Measurements from ENCODE around the gene RNH1.

RNH1 gene

DNA sequence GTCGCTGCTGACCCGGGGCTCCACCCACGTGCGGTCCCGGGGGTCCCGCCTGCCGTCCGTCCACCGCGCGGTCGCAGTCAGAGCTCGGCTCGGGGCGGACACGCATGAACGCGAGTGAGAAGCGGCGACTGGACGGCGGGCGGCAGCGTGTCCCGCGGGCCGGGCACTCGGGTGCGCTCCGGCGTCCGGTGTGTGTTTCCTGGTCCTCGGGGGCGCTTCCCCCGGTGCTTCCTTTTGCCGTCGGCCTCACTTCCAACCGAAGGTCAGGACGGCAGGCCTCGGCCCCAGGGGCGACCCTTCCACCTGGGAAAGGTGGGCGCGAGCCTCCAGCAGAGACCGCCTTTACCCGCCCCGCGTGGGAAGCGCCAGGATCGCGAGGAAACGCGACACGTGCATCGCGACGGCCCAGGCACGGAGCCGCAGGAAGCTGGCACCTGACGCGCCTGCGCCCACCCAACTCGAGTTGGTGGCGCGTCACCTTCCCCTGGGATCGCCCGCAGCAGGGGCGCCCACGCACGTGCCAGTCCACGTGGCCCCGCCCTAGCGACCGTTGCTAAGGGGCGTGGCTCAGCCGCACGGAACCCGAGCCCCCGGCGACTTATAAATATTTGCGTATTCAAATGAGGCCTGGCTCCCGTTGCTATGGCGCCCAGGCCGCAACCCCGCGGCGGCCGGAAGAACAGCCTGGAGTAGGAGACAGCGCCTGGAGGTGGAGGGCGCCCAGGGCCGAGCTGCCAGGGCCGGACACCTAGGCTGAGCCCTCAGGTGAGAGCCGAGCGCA lies 30.0 kb upstream of the RNH1 start, which contains the start of gene LRRC56:
Gene LRRC56, plus strand, starts transcription at position 687 of the 781 bp plus-strand sequence. CDS start 3,158 bp downstream, outside the sequence.
- DNase-seq: peak; percentile 96

DNA sequence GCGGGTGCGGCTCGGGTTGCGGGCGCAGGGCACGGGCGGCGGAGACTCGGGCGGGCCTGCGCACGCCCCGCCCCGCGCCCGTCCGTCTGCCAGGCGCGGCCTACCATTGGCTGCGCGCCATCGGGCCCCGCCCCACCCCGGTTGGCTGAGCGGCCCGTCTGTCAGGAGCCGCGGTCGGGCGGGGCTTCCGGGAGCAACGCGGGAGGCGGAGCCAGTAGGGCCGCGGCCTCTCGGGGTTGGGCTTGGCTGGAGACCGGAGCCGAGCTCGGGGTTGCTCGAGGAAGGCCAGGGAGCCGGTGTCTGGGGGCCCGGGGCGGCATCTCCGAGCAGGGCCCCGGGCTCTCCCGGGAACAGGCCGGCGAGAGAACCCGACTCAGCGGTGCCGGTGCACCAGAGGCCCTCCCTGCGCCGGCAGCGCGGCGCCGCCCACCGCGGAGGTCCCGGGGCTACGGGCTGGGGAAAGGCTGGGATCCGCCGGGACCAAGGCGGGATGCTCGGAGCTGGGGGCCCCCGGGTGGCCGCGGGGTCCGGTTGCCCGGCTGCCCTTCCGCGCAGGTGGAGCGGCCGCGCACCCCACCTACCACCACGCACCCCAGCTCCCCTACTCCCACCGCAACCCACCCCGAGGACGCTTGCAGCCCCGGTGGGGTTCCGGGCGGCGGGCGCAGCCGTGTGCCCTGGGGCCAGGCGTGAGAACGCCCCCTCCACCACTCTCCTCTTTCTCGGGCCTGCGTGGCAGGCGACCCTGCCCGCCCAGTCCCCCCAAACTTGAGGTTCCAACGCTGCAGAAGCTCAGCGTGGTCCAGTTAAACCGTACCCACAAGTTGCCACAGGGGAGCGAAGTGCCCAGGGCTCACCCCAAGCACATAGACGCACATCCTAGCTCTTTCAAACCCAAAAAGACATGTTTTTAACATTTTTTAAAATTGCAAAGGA lies 28.7 kb upstream of the RNH1 start, which contains the start of gene HRAS:
Gene HRAS, minus strand, starts transcription at position 58 of the 936 bp plus-strand sequence.
- peak; percentile 95 for DNase-seq

DNA sequence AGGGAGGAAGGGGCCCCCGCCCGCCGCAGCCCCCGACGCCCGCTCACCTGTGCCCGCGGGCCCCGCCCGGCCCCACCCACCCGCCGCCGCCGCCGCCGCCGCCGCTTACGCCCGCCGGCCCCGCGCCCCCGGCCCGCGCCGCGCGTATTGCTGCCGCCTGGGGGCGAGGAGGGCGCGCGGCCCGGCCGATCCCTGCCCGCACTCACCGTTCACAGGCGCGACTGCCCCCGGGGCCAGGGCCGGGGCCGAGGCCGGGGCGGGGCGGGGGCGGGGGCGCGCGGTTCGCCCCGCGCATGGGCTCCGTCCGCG lies 28.1 kb upstream of the RNH1 start:
- DNase-seq: no peak

DNA sequence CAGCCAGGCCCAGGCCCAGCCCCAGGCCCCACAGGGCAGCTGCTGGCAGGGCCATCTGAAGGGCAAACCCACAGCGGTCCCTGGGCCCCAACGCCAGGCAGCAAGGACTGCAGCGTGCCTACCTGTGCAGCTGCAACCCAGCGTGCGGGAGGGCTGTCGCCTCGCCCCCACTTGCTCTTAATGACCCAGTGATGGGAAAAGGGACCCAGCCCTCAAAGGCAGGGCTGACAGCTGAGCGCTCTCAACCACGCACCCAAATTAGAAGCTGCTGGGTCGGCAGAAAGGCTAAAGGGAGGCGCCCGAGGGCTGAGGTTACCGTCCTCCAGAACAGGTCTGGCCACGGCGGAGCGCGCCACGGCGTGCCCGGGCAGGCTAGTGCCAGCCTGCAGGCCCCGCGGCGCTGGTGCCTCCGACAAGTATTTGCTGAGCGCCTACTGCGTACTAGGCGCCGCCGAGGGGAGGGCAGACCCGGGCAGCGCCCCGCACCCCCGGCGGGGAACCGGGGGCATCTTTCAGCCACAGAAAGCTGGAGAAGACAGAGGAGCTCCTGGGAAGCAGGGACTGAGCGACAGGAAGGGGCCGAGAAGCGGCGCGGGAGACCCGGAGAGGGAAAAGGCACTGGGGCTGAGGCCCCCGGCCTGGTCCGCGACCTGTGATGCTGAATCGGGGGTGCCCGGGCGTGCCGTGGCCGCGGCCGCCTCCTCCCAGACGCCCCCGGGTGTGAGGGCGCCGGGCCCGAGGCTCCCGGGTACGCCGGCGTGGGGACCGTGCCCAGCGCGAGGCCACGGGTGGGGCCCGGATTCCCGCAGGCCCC lies 27.6 kb upstream of the RNH1 start:
- DNase-seq: peak; percentile 30

DNA sequence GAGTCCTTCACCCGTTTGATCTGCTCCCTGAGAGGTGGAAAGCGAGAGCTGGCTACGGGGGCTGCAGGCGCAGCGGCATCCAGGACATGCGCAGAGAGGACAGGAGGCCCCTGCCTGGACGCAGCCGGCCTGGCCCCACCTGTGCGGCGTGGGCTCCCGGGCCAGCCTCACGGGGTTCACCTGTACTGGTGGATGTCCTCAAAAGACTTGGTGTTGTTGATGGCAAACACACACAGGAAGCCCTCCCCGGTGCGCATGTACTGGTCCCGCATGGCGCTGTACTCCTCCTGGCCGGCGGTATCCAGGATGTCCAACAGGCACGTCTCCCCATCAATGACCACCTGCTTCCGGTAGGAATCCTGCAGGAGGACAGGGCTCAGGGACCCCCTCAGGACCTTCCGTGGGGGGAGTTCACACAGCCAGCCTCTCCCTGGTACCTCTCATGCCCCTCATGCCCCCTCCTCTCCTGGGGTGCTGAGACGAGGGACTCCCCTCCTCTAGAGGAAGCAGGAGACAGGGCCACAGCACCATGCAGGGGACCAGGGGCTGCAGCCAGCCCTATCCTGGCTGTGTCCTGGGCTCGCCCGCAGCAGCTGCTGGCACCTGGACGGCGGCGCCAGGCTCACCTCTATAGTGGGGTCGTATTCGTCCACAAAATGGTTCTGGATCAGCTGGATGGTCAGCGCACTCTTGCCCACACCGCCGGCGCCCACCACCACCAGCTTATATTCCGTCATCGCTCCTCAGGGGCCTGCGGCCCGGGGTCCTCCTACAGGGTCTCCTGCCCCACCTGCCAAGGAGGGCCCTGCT lies 26.7 kb upstream of the RNH1 start:
- DNase-seq: peak; percentile 18

DNA sequence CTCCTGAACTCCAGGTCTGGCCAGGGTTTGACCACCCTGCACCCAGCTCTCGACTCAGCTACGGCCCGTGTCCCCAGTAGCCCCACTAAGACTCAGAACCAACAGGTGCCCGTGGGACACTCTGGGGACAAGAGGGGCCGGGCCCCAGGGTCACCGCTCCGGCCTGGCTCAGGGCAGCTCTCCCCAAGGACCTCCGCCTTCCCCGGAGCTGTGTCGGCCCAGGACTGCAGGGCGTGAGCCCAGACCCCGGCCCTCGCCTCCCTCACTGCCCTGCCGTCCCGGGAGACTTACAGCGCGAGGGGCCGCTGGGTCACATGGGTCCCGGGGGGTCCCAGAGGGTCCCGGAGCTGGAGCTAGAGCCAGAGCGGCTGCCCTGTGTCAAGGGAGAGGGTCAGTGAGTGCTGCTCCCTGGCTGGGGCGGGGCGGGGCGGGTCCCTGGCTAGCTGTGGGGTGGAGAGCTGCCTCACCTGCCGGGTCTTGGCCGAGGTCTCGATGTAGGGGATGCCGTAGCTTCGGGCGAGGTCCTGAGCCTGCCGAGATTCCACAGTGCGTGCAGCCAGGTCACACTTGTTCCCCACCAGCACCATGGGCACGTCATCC lies 26.0 kb upstream of the RNH1 start:
- no peak for DNase-seq

DNA sequence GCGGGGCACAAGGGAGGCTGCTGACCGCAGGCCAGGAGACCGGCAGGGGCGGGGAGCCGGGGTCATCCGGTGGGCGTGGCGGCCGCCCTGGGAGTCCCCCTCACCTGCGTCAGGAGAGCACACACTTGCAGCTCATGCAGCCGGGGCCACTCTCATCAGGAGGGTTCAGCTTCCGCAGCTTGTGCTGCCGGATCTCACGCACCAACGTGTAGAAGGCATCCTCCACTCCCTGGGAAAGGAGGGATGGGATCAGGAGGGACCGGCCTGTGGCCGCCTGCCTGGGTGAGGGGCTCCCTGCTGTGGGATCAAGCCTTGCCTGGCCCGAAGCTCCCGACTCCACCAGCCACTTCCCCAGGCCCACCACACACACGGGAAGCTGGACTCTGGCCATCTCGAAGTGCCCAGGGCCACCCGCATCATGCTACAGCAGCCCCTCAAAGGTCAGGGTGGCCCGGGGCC lies 25.5 kb upstream of the RNH1 start:
- no peak for DNase-seq

DNA sequence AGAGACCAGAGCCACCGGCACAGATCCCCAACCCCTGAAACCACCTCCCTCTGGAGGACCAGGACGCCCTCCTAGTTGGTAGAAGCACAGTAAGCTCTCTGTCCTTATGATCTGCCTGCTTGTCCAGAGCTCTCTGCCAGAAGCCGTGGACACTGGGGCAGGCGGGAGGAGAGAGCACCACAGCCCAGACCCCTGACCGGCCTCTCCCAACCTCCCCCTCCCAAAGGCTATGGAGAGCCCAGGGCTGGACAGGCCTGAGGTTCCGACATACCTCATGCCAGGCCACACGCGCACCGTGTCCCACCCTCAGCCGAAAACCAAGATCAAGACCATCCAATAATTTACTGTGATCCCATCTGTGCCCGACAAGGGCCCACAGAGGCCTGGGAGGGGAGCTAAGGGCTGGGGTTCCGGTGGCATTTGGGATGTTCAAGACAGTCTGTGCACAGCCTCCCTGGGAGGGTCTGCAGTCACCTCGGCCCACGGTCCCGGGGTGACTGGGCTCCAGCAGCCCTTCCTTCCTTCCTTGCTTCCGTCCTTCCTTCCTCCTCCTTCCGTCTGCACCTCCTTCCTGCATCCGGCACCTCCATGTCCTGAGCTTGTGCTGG lies 25.0 kb upstream of the RNH1 start:
- no peak for DNase-seq

DNA sequence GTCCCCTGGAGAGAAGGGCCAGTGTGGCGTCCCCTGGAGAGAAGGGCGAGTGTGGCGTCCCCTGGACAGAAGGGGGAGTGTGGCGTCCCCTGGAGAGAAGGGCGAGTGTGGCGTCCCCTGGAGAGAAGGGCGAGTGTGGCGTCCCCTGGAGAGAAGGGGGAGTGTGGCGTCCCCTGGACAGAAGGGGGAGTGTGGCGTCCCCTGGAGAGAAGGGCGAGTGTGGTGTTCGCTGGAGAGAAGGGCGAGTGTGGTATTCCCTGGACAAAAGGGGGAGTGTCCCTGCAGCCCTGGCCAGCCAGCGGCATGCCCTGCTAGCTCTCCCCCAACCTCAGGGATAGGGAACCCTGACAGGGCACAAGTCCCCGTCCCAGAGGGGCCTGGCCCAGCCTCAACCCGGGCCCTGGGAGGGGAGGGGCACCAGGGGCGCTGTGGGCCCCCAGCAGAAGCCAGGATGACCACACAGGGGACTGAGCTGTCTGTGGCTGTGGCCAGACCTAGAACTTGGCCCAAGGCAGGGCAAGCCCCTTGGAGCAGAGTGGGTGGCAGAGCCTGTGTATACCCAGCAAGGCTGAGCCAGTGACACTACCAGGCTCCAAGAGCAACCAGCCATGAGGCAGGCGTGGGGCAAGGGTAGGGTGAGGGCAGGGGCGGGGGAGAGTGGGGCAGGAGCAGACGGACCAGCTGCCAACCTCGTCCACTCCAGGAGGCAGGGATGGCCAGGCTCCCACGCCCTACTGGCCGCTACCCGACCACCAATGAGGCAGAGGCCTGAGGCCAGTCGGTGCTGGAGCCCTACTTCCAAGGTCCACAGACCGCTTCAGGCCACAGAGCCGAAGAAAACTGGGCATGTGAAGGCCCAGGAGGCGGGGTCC lies 24.2 kb upstream of the RNH1 start:
- no peak for DNase-seq

DNA sequence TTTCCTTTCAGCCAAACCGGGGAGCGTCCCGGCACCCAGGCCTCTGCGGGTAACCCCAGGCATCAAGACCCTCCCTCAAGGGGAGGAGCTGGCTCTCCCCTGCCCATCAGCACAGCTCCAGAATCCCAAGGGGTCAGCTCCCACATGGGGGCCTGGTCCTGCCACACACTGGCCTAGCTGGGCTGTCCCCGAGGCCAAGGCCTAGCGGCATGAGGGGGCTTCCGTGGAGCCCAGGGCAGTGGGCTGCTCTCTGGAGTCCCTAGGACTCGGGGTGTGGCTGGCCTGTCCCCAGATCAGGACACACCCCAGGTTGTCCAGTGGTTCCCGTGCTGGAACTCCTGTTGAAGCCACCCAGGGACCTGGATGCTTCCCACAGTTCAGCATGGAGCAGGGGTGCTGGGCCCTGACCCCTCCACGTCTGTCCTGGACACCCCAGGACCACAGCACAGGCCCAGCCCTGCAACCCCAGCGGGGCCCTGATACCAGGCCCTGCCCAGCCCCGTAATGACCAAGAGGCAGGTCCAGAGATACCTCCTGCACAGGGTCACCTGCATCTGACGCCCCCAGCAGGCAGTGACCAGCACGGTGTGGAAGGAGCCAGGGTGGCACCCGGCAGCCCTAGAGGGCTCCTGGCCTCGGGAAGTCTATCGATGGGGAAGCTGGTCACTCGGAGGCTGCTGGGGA lies 22.8 kb upstream of the RNH1 start:
- DNase-seq: no peak

DNA sequence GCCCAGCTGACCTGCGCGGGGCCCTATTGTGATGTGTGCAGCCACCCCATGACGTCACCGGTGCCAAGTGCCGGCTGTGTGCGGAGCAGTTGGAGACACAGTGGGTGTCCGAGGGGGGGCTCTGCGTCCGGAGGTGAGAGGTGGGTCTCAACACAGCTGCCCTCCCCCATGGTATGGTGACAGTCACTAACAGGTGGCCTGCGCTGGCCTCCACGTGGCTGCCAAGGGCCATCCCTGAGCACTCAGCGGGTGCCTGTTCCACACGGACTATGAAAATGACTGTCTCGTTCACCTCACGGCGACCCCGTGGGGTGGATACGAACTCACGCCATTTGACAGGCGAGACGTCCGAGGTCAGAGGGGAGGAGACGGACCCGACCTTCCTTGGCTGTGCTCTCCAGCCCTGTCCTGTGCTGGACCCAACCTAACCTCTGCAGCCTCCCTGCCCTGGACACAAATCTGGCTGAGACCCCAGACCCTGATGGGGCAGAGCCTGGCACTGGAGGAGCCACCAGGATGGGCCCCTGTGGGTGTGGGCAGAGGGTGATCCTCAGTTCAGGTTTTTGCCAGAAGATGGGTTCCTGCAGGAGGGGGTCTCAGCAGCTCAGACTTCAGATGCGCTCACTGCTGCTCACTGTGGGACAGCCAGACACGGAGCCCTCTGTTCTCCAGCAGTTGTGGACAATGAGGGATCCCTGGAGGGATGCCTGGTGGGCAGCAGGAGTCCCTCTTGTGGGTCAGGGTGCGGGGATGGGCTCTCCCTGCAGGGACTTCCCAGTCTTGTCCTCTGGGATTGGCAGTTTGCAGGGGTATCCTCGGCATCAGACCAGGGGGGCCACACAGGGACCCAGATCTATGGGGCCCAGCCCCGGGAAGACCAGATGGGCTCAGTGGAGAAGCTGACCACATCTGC lies 22.0 kb upstream of the RNH1 start:
- no peak for DNase-seq

DNA sequence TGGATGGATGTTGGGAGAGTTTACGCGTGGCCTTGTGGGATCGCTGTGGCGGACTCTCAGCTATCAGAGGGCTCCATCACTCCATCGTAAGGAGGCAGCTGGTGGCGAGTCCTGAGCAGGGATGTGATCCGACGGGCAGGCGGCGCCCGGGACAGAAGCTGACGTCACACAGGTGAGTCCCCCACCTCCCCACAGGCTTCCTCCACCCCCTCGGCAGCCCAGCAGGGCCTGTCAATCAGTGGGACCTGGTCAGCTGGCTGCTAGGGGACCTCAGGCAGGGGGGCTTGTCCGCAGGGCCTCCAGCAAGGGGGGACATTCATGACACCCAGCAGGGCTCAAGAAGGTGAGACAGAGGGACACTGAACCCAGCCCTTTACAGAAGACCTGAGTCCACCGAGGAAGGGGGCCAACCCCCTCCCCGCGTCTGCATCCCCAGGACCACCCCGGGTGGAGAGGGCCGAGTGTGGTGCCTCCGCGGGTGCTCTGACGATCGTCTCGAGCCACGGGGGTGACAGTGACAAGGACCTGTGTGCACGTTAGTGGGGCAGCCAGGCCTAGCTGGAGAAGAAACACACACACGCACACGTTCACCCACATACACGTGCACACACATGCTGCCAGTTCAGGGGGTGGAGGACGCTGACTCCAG lies 21.2 kb upstream of the RNH1 start:
- no peak for DNase-seq

DNA sequence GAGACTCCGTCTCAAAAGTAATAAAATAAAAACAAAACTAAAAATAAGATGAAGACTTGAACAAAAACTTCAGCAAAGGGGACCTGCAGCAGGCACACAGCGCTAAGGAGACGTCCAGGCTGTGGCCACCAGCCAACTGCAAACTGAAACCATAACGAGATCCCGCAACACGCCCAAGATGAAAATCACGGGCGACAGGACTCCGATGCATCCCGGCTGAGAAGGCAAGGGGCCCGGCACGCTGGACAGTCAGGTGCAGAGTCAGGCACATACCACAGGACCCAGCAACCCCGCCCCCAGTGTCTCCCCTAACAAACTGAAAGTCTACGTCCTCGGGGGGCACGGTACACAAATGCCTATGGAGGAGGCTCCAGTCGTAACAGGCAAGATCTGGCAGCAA lies 19.1 kb upstream of the RNH1 start:
- no peak for DNase-seq

DNA sequence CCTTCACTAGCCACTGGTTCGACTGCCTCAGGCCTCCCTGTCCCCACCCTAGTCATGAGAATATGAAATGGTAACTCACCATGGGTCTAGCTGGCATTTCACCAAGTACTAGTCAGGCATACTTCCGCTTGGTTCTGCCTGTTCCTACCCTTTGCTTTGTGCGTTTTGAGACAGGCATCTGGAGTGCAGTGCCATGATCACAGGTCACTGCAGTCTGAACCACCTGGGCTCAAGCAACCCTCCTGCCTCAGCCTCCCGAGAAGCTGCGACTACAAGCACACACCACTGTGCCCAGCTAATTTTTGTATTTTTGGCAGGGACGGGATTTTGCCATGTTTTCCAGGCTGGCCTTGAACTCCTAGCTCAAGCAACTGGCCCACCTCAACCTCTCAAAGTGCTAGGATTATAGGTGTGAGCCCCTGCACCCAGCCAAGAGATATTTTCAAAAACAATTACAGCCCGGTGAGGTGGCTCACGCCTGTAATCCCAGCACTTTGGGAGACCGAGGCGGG lies 14.2 kb upstream of the RNH1 start:
- no peak for DNase-seq

DNA sequence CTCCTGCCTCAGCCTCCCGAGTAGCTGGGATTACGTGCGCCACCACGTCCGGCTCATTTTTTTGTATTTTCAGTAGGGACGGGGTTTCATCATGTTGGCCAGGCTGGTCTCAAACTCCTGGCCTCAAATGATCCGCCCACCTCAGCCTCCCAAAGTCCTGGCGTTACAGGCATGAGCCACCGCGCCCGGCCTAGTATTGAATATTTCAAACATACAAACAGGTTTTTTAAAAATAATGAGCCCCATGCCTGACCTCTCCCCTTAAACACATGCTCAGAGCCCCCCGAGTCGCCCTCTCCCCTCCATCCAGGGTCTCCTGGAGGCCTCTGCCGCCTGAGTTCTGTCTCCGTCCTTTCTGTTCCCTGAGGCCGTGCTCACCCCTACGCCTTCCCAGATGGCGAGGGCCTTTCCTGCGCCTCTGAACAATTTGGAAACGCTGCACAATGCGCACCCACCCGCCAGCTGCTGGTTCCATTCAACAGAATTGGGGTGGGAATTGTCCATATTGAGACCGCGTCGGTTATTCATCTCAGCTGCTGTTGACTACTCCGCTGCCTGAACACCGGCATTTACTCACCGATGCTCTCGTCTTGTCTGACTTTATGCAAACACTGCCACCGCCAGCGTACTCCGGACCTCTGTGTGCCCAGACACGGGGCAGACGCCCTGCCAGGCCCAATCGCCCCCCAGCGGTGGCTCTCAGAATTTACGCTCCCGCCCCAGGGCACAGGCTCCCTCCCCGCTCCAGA lies 13.6 kb upstream of the RNH1 start:
- DNase-seq: peak; percentile 18

DNA sequence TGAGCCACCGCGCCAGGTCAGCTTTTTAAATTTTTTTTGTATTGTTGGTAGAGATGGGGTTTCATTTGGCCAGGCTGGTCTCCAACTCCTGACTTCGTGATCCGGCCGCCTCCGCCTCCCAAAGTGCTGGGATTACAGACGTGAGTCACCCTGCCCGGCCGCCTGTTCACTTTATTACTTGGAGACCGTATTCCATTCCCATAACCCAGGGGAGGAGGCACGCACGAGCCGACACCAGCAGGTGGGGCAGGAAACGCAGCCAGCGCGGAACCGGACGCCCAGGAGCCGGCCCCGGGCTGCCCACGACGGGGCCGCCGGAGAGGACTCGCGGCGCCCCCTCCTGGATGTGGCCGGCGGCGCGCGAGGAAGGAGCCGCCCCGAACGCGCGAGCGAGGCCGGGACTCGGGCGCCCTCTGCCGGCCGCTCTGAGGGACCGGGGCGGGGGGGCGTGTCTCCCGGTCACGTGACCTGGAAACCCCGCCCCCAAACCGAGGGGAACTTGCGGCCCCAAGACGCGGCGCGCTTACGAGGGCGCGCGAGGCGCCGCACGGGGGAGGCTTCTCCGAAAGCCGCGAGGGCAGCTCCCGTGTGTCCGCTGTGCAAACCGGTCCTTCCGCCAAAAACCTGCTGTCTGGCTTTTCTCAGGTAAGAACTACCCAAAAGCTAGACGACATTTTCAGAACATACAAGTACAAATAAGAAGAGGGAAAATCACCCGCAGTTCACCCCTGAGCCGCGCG lies 11.6 kb upstream of the RNH1 start:
- DNase-seq: peak; percentile 87
